Uterus (tissue), 4 donors: Measurements from ENCODE around the gene KIDINS220. TPM values are rescaled to one million over a fixed set of nuclear protein-coding genes. Genes with fewer than 3 reads are reported as not detected.

Experiments
- DNase-seq, 2 donors: peaks; one replicate each; pipeline ENCODE4 v3.0.0-alpha.2; 2019 to 2020
- H3K27ac ChIP-seq, 2 donors: fragments of 200-600 bp; sonication (generic); 1 replicate in 1 of 2; 2 replicates in 1 of 2; pipeline ENCODE4 v1.5.1; 2016 to 2018
- H3K27me3 ChIP-seq, 2 donors: fragments of 200-600 bp; sonication (generic); one replicate each; pipeline ENCODE4 v1.5.1; 2018 to 2019; ENCODE audit warnings: control low read depth in 1 of 2
- H3K36me3 ChIP-seq, 2 donors: fragments of 200-600 bp; sonication (generic); one replicate each; pipeline ENCODE4 v1.5.1; 2019; ENCODE audit warnings: control low read depth in 1 of 2
- H3K4me1 ChIP-seq, 2 donors: fragments of 200-600 bp; sonication (generic); one replicate each; pipeline ENCODE4 v1.5.1; 2018 to 2019; ENCODE audit warnings: control low read depth in 1 of 2
- H3K4me3 ChIP-seq, 2 donors: fragments of 200-600 bp; sonication (generic); 1 replicate in 1 of 2; 2 replicates in 1 of 2; pipeline ENCODE4 v1.5.1; 2018 to 2019; ENCODE audit warnings: mild to moderate bottlenecking in 1 of 2
- H3K9me3 ChIP-seq, 2 donors: fragments of 200-600 bp; sonication (generic); one replicate each; pipeline ENCODE4 v1.5.1; 2019; ENCODE audit warnings: control low read depth in 1 of 2
- CTCF ChIP-seq, 4 experiments: fragments of 200-600 bp in 2 of 4; fragments of 450-650 bp in 2 of 4; sonication (generic) in 2 of 4; IDR thresholded peaks; one replicate each; pipeline ENCODE4 v1.5.1; 2016 to 2019; ENCODE audit warnings: antibody characterized with exemption in 4 of 4, mild to moderate bottlenecking in 2 of 4, moderate library complexity in 1 of 4
- POLR2A ChIP-seq, 2 donors: fragments of 450-650 bp; IDR thresholded peaks; one replicate each; pipeline ENCODE4 v1.6.1; 2016; ENCODE audit warnings: antibody characterized with exemption in 2 of 2, mild to moderate bottlenecking in 1 of 2, moderate library complexity in 1 of 2
- intact Hi-C: fragments of 100-400 bp; cut with DNase I; formaldehyde crosslinking; loops from one replicate; pipeline ENCODE4 v1.15.1; 2023; ENCODE audit warnings: low total_unique reads
- total RNA-seq, 4 donors: library from RNA; depleted of rRNA in 3 of 4; stranded (reverse); fragments of >200 nt in 3 of 4; gene quantifications; one replicate each; pipeline versions ENCODE4 v1.1.0 to v1.2.4, GENCODE V29; 2014 to 2023
- donor health status: DM: yes; HTN: yes; CAD: no.

Gene KIDINS220
- total RNA-seq, 4 donors from 2014 or later: 48.8 to 185 (median 72.8) TPM

- Histone ChIP-seq H3K4me3 (no peak overlapping the region), H3K9me3 (no peaks in the 10 kb centered on the region), H3K27ac (no peak overlapping the region), H3K27me3 (no peaks in the 10 kb centered on the region), H3K4me1 (no peaks in the 10 kb centered on the region), H3K36me3 (no peaks in the 10 kb centered on the region)
- DNase-seq: no peak
- TF ChIP-seq POLR2A (IDR thresholded peaks at IDR 0.05) (no peak), CTCF (IDR thresholded peaks at IDR 0.05) (no peak)
- intact Hi-C loops: no loop called here
These were observed 142.7 kb downstream of the KIDINS220 start for GRCh38 chr2:8694737-8695136.

GRCh38 chr2:8693157-8693821 lies 144.1 kb downstream of the KIDINS220 start:
- H3K27ac ChIP-seq: no peak overlapping the region
- H3K9me3 ChIP-seq: no peaks in the 10 kb centered on the region
- intact Hi-C loops: no loop called here
- TF ChIP-seq POLR2A (IDR thresholded peaks at IDR 0.05) (no peak), CTCF (IDR thresholded peaks at IDR 0.05) (peak; percentile 12 to 21 (median 20))
- no peak overlapping the region for H3K4me3 ChIP-seq
- H3K4me1 ChIP-seq: no peaks in the 10 kb centered on the region
- H3K27me3 ChIP-seq: no peaks in the 10 kb centered on the region
- no peaks in the 10 kb centered on the region for H3K36me3 ChIP-seq
- DNase-seq: no peak

- no peaks in the 10 kb centered on the region for H3K36me3 ChIP-seq
- no peak overlapping the region for H3K4me3 ChIP-seq
- no peaks in the 10 kb centered on the region for H3K4me1 ChIP-seq
- intact Hi-C loops: no loop called here
- TF ChIP-seq POLR2A (IDR thresholded peaks at IDR 0.05) (no peak), CTCF (IDR thresholded peaks at IDR 0.05) (no peak)
- no peak for DNase-seq
- H3K27me3 ChIP-seq: no peaks in the 10 kb centered on the region
- H3K27ac ChIP-seq: no peak overlapping the region
- H3K9me3 ChIP-seq: no peaks in the 10 kb centered on the region
These were observed 144.6 kb downstream of the KIDINS220 start for GRCh38 chr2:8692783-8693156.

GRCh38 chr2:8691859-8692437 lies 145.5 kb downstream of the KIDINS220 start:
- intact Hi-C loops: no loop called here

More at GRCh38 chr2:8691859-8692437, 145.5 kb downstream of the KIDINS220 start:
- no peaks in the 10 kb centered on the region for H3K9me3 ChIP-seq
- H3K27ac ChIP-seq: no peak overlapping the region
- no peak overlapping the region for H3K4me3 ChIP-seq
- no peaks in the 10 kb centered on the region for H3K4me1 ChIP-seq
- no peaks in the 10 kb centered on the region for H3K27me3 ChIP-seq
- H3K36me3 ChIP-seq: no peaks in the 10 kb centered on the region
- no peak for DNase-seq
- TF ChIP-seq CTCF (IDR thresholded peaks at IDR 0.05) (no peak), POLR2A (IDR thresholded peaks at IDR 0.05) (no peak)
